ENCODE results near the gene ADAMTS17. TPM values are rescaled to one million over a fixed set of nuclear protein-coding genes. Genes with fewer than 3 reads are reported as not detected.

Gene ADAMTS17
- polyA plus RNA-seq, 2 of the 4 experiments (the other 2 are of a cell fraction), result 0.05 TPM; not detected in 1

DNA sequence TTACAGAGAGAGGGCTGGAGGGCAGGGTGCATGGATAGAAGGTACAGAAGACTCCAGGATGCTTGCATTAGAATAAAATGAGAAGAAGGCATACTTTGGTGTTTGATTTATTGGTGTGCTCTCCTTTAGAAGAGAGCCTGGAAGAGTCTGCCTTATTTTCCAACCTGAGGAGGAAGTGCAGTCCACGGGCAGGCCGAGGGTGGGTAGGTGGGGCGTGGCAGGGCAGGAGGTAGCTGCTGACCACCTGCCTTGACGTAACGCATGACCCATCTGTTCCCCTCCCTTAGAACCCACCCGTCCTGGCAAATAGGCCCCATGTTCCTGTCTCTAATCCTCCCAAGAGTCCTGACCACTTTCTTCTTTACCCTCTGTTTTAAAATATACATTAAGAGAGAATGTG is 386.2 kb downstream of the ADAMTS17 start (continued):
- TF ChIP-seq KDM5A (IDR thresholded peaks at IDR 0.05), result no peak
- no peak for TF ChIP-seq HEYL (CRISPR knock-in tag; IDR thresholded peaks at IDR 0.05)
- TF ChIP-seq, protein P1, sequence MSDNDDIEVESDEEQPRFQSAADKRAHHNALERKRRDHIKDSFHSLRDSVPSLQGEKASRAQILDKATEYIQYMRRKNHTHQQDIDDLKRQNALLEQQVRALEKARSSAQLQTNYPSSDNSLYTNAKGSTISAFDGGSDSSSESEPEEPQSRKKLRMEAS (IDR thresholded peaks at IDR 0.05), result no peak
- no peak for TF ChIP-seq HOXB13 (CRISPR knock-in tag; IDR thresholded peaks at IDR 0.05; ENCODE audit: low read depth)
- TF ChIP-seq RARB (CRISPR knock-in tag; IDR thresholded peaks at IDR 0.05), result no peak

DNA sequence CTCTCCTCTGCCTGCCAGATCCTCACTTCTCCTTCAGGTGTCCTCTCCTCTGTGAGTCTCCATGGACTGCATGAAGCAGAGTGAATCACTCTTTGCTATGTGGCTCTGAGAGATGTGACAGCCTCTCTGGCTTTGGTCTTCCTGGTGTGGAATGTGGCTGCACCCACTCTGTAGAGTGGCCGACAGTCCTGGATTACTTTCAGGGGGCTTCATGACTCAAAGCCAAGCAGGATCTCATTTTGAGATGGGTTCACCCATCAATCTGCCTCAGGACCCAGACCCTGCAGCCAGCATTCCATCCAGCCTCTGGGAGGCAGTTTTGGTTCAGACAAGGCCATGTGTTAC is 386.6 kb downstream of the ADAMTS17 start:
- Histone ChIP-seq H3K27ac (no peak overlapping the region), H3K4me1 (no peaks in the 10 kb centered on the region), H3K9me3 (0 out of 3 replicates have a peak, but pooled peaks cover 3% of the 10 kb centered on the region), H3K4me2 (no peak overlapping the region), H3K4me3 (no peak overlapping the region)
- WGBS (ENCODE audit: missing lambda C conversion rate), result 83% methylated on average over 1 of the region's 1 CpG
- TF ChIP-seq CHD4 (IDR thresholded peaks at IDR 0.05; ENCODE audit: borderline replicate concordance) (no peak), EHMT2 (IDR thresholded peaks at IDR 0.05; ENCODE audit: low read depth) (no peak), TFCP2L1 (CRISPR knock-in tag; IDR thresholded peaks at IDR 0.05) (no peak), CHD2 (IDR thresholded peaks at IDR 0.05; ENCODE audit: low read length, partially characterized antibody) (no peak), MAFK (IDR thresholded peaks at IDR 0.05; ENCODE audit: partially characterized antibody) (no peak), KDM1A (IDR thresholded peaks at IDR 0.05; ENCODE audit: low read depth) (no peak), HOXB13 (CRISPR knock-in tag; IDR thresholded peaks at IDR 0.05; ENCODE audit: low read depth) (no peak), HEYL (CRISPR knock-in tag; IDR thresholded peaks at IDR 0.05) (no peak), BHLHE40 (IDR thresholded peaks at IDR 0.05; ENCODE audit: low read depth, low read length) (no peak), HOXB5 (CRISPR knock-in tag; IDR thresholded peaks at IDR 0.05) (no peak)
- TF ChIP-seq, protein P2, sequence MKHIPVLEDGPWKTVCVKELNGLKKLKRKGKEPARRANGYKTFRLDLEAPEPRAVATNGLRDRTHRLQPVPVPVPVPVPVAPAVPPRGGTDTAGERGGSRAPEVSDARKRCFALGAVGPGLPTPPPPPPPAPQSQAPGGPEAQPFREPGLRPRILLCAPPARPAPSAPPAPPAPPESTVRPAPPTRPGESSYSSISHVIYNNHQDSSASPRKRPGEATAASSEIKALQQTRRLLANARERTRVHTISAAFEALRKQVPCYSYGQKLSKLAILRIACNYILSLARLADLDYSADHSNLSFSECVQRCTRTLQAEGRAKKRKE (CRISPR knock-in tag; IDR thresholded peaks at IDR 0.05; ENCODE audit: low read depth), result no peak
- TF ChIP-seq, protein P3, sequence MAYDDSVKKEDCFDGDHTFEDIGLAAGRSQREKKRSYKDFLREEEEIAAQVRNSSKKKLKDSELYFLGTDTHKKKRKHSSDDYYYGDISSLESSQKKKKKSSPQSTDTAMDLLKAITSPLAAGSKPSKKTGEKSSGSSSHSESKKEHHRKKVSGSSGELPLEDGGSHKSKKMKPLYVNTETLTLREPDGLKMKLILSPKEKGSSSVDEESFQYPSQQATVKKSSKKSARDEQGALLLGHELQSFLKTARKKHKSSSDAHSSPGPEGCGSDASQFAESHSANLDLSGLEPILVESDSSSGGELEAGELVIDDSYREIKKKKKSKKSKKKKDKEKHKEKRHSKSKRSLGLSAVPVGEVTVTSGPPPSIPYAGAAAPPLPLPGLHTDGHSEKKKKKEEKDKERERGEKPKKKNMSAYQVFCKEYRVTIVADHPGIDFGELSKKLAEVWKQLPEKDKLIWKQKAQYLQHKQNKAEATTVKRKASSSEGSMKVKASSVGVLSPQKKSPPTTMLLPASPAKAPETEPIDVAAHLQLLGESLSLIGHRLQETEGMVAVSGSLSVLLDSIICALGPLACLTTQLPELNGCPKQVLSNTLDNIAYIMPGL (CRISPR knock-in tag; IDR thresholded peaks at IDR 0.05; ENCODE audit: borderline replicate concordance), result no peak
- TF ChIP-seq, protein P4, sequence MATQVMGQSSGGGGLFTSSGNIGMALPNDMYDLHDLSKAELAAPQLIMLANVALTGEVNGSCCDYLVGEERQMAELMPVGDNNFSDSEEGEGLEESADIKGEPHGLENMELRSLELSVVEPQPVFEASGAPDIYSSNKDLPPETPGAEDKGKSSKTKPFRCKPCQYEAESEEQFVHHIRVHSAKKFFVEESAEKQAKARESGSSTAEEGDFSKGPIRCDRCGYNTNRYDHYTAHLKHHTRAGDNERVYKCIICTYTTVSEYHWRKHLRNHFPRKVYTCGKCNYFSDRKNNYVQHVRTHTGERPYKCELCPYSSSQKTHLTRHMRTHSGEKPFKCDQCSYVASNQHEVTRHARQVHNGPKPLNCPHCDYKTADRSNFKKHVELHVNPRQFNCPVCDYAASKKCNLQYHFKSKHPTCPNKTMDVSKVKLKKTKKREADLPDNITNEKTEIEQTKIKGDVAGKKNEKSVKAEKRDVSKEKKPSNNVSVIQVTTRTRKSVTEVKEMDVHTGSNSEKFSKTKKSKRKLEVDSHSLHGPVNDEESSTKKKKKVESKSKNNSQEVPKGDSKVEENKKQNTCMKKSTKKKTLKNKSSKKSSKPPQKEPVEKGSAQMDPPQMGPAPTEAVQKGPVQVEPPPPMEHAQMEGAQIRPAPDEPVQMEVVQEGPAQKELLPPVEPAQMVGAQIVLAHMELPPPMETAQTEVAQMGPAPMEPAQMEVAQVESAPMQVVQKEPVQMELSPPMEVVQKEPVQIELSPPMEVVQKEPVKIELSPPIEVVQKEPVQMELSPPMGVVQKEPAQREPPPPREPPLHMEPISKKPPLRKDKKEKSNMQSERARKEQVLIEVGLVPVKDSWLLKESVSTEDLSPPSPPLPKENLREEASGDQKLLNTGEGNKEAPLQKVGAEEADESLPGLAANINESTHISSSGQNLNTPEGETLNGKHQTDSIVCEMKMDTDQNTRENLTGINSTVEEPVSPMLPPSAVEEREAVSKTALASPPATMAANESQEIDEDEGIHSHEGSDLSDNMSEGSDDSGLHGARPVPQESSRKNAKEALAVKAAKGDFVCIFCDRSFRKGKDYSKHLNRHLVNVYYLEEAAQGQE (IDR thresholded peaks at IDR 0.05), result no peak
- TF ChIP-seq, protein P5, sequence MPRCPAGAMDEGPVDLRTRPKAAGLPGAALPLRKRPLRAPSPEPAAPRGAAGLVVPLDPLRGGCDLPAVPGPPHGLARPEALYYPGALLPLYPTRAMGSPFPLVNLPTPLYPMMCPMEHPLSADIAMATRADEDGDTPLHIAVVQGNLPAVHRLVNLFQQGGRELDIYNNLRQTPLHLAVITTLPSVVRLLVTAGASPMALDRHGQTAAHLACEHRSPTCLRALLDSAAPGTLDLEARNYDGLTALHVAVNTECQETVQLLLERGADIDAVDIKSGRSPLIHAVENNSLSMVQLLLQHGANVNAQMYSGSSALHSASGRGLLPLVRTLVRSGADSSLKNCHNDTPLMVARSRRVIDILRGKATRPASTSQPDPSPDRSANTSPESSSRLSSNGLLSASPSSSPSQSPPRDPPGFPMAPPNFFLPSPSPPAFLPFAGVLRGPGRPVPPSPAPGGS (IDR thresholded peaks at IDR 0.05), result no peak
- TF ChIP-seq, protein P6, sequence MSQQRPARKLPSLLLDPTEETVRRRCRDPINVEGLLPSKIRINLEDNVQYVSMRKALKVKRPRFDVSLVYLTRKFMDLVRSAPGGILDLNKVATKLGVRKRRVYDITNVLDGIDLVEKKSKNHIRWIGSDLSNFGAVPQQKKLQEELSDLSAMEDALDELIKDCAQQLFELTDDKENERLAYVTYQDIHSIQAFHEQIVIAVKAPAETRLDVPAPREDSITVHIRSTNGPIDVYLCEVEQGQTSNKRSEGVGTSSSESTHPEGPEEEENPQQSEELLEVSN (IDR thresholded peaks at IDR 0.05; ENCODE audit: borderline replicate concordance, low read depth), result no peak
- ChIA-PET CTCF (no interaction called here), POLR2A (no interaction called here)
- ATAC-seq (no peak), FAIRE-seq (no peak), DNase-seq (ENCODE audit: low read depth in 1 of 2, low spot score in 1 of 2) (no peak)

Measured in A549 (cell line).